Esophagus squamous epithelium (tissue), 4 donors: ENCODE measurements around the gene HECTD1.

Source experiments
- CTCF ChIP-seq, 6 experiments: fragments of 450-650 bp in 4 of 6; fragments of 200-600 bp in 2 of 6; sonication (generic) in 2 of 6; IDR thresholded peaks; one replicate each; pipeline ENCODE4 v1.5.1; 2016 to 2019; ENCODE audit warnings: antibody characterized with exemption in 6 of 6, mild to moderate bottlenecking in 4 of 6, moderate library complexity in 4 of 6
- POLR2A ChIP-seq, 4 donors: fragments of 450-650 bp; IDR thresholded peaks; one replicate each; pipeline ENCODE4 v1.6.1; 2017; ENCODE audit warnings: antibody characterized with exemption in 4 of 4, mild to moderate bottlenecking in 4 of 4, moderate library complexity in 3 of 4

GRCh38 chr14:31090883-31091764, 116.5 kb downstream of the HECTD1 start:
- TF ChIP-seq POLR2A (IDR thresholded peaks at IDR 0.05) (no peak), CTCF (IDR thresholded peaks at IDR 0.05) (no peak)
